H1 (cell line): ENCODE results near the gene EVI2B. TPM values are rescaled to one million over a fixed set of nuclear protein-coding genes. Genes with fewer than 3 reads are reported as not detected.
"Not testable (repeated sequence)": the region's sequence is repeated elsewhere in the genome, so short reads cannot be mapped to it uniquely, and the experiment has no call there.

Source experiments
- CTCF ChIA-PET: fragments of 300-600 bp; sonication (Branson Sonifier 250); formaldehyde crosslinking; loops from one replicate; lab custom pipeline; 2021; ENCODE audit not compliant: partially characterized antibody; lab: Charles Lee
- POLR2A ChIA-PET: fragments of 300-600 bp; sonication (Branson Sonifier 250); formaldehyde crosslinking; loops from one replicate; lab custom pipeline; 2021; ENCODE audit warnings: inconsistent platforms; ENCODE audit not compliant: partially characterized antibody; lab: Charles Lee
- DNase-seq, 2 experiments: peaks; one replicate each; pipeline versions ENCODE4 v3.0.0 to v3.0.0-alpha.2; 2010 to 2022; ENCODE audit warnings: low spot score in 2 of 2, low read depth in 1 of 2, mixed read lengths in 1 of 2
- FAIRE-seq: peaks from 2 replicates; lab custom pipeline; 2011; peaks lifted over from hg19 to GRCh38; lab: Jason Lieb, UNC
- H2AFZ ChIP-seq: 2 replicates; pipeline ENCODE4 v1.8.1; 2012; ENCODE audit warnings: low read length, inconsistent platforms
- H2AK5ac ChIP-seq: 2 replicates; pipeline ENCODE4 v1.6.1; 2013; ENCODE audit warnings: low read depth, low read length
- H2BK120ac ChIP-seq: replicated peaks from 2 replicates; pipeline ENCODE3; 2013; ENCODE audit warnings: low read depth, low read length, inconsistent platforms
- H2BK12ac ChIP-seq: 2 replicates; pipeline ENCODE4 v1.6.1; 2013; ENCODE audit warnings: low read depth, low read length
- H2BK15ac ChIP-seq: 2 replicates; pipeline ENCODE4 v1.6.1; 2013; ENCODE audit warnings: low read length
- H2BK20ac ChIP-seq: 2 replicates; pipeline ENCODE4 v1.6.1; 2013; ENCODE audit warnings: low read length
- H2BK5ac ChIP-seq: 2 replicates; pipeline ENCODE4 v1.6.1; 2013; ENCODE audit warnings: low read depth, low read length
- H3K14ac ChIP-seq: 2 replicates; pipeline ENCODE4 v1.6.1; 2013; ENCODE audit warnings: inconsistent platforms; ENCODE audit not compliant: insufficient read length
- H3K18ac ChIP-seq: 2 replicates; pipeline ENCODE4 v1.6.1; 2013; ENCODE audit warnings: low read length; ENCODE audit errors: extremely low read depth
- H3K23ac ChIP-seq: 2 replicates; pipeline ENCODE4 v1.6.1; 2013; ENCODE audit warnings: inconsistent platforms; ENCODE audit not compliant: insufficient read length
- H3K23me2 ChIP-seq: 2 replicates; pipeline ENCODE4 v1.6.1; 2013; ENCODE audit warnings: low read depth, low read length
- H3K27ac ChIP-seq: 2 replicates; pipeline ENCODE4 v1.6.1; 2011; ENCODE audit warnings: low read depth, low read length, inconsistent platforms
- H3K27me3 ChIP-seq, 4 experiments: replicated peaks in 1 of 4; 1 replicate in 1 of 4; 2 replicates in 3 of 4; pipeline versions ENCODE4 v1.6.1 to v1.8.1; 2011 to 2013; ENCODE audit warnings: low read length in 3 of 4, mild to moderate bottlenecking in 3 of 4, inconsistent platforms in 2 of 4, mixed read lengths in 2 of 4, moderate library complexity in 1 of 4; ENCODE audit not compliant: control insufficient read depth in 3 of 4, insufficient read depth in 3 of 4; ENCODE audit errors: extremely low read depth in 1 of 4
- H3K36me3 ChIP-seq, 4 experiments: 2 replicates each; pipeline versions ENCODE4 v1.6.1 to v1.8.1; 2011 to 2013; ENCODE audit warnings: mild to moderate bottlenecking in 4 of 4, low read length in 3 of 4, moderate library complexity in 2 of 4, control low read depth in 1 of 4, inconsistent platforms in 1 of 4; ENCODE audit not compliant: insufficient read depth in 4 of 4, control insufficient read depth in 2 of 4
- H3K4ac ChIP-seq: replicated peaks from 2 replicates; pipeline ENCODE3; 2013; ENCODE audit warnings: low read length, low read depth, mixed read lengths, inconsistent platforms; ENCODE audit not compliant: insufficient read length
- H3K4me1 ChIP-seq, 4 experiments: replicated peaks in 1 of 4; 1 replicate in 1 of 4; 2 replicates in 3 of 4; pipeline versions ENCODE4 v1.6.1 to v1.8.1; 2011 to 2013; ENCODE audit warnings: low read length in 3 of 4, inconsistent platforms in 2 of 4, mixed read lengths in 1 of 4; ENCODE audit not compliant: insufficient read depth in 4 of 4, control insufficient read depth in 3 of 4
- H3K4me2 ChIP-seq, 2 experiments: 2 replicates each; pipeline versions ENCODE4 v1.6.1 to v1.8.1; 2011 to 2013; ENCODE audit warnings: low read depth in 2 of 2, low read length in 2 of 2, control low read depth in 1 of 2, inconsistent platforms in 1 of 2, mild to moderate bottlenecking in 1 of 2; ENCODE audit not compliant: insufficient read depth in 1 of 2
- H3K4me3 ChIP-seq, 4 experiments: fragments of 200-600, 300-600 bp in 1 of 4; sonication (generic), shearing (Covaris generic), sonication (Bioruptor Twin) in 1 of 4; 2 replicates each; pipeline versions ENCODE4 v1.5.1 to v1.8.1; 2011 to 2016; ENCODE audit warnings: low read length in 4 of 4, low read depth in 3 of 4, control low read depth in 2 of 4, inconsistent platforms in 2 of 4, mild to moderate bottlenecking in 2 of 4, mixed read lengths in 1 of 4, moderate library complexity in 1 of 4; ENCODE audit not compliant: insufficient read depth in 2 of 4; ENCODE audit errors: extremely low read depth in 1 of 4
- H3K56ac ChIP-seq: replicated peaks from 2 replicates; pipeline ENCODE3; 2013; ENCODE audit warnings: low read depth, mild to moderate bottlenecking, mixed read lengths, low read length, inconsistent platforms; ENCODE audit not compliant: insufficient read length
- H3K79me1 ChIP-seq: 2 replicates; pipeline ENCODE4 v1.6.1; 2013; ENCODE audit warnings: low read depth, low read length, control low read depth
- H3K79me2 ChIP-seq, 2 experiments: 2 replicates each; pipeline versions ENCODE4 v1.6.1 to v1.8.1; 2012 to 2013; ENCODE audit warnings: low read length in 2 of 2, mild to moderate bottlenecking in 2 of 2, inconsistent platforms in 1 of 2; ENCODE audit not compliant: insufficient read depth in 2 of 2, control insufficient read depth in 1 of 2
- H3K9ac ChIP-seq, 4 experiments: replicated peaks in 1 of 4; 1 replicate in 1 of 4; 2 replicates in 3 of 4; pipeline versions ENCODE4 v1.6.1 to v1.8.1; 2011 to 2013; ENCODE audit warnings: low read depth in 3 of 4, low read length in 3 of 4, control low read depth in 2 of 4, mild to moderate bottlenecking in 2 of 4, moderate library complexity in 2 of 4, inconsistent platforms in 1 of 4; ENCODE audit errors: extremely low read depth in 1 of 4
- H3K9me3 ChIP-seq, 2 experiments: 2 replicates each; pipeline versions ENCODE4 v1.6.1 to v1.8.1; 2012 to 2013; ENCODE audit warnings: mild to moderate bottlenecking in 2 of 2, moderate library complexity in 2 of 2, control low read depth in 1 of 2, inconsistent platforms in 1 of 2, low read depth in 1 of 2, low read length in 1 of 2, mixed read lengths in 1 of 2; ENCODE audit not compliant: insufficient read depth in 2 of 2
- H4K20me1 ChIP-seq, 2 experiments: replicated peaks in 1 of 2; 2 replicates each; pipeline versions ENCODE3 to v1.8.1; 2011 to 2013; ENCODE audit warnings: inconsistent platforms in 2 of 2, low read length in 2 of 2, mild to moderate bottlenecking in 1 of 2; ENCODE audit not compliant: insufficient read depth in 2 of 2, control insufficient read depth in 1 of 2
- H4K5ac ChIP-seq: 2 replicates; pipeline ENCODE4 v1.6.1; 2013; ENCODE audit warnings: low read length, low read depth, mixed read lengths, inconsistent platforms; ENCODE audit not compliant: insufficient read length
- H4K8ac ChIP-seq: 2 replicates; pipeline ENCODE4 v1.8.0; 2013; ENCODE audit warnings: mild to moderate bottlenecking, moderate library complexity, low read length, inconsistent platforms; ENCODE audit not compliant: insufficient read depth; ENCODE audit errors: extremely low read depth
- H4K91ac ChIP-seq: replicated peaks from 2 replicates; pipeline ENCODE3; 2013; ENCODE audit warnings: low read length, mixed read lengths, inconsistent platforms; ENCODE audit not compliant: insufficient read length
- CTBP2 ChIP-seq: IDR thresholded peaks from 2 replicates; pipeline ENCODE4 v1.7.0; 2011; ENCODE audit warnings: borderline replicate concordance, mild to moderate bottlenecking, moderate library complexity, mixed read lengths, low read length; ENCODE audit not compliant: insufficient read depth, insufficient read length
- EGR1 ChIP-seq: IDR thresholded peaks from 2 replicates; pipeline ENCODE4 v1.6.1; 2011; ENCODE audit warnings: low read depth, low read length, borderline replicate concordance
- HDAC2 ChIP-seq, 2 experiments: fragments of 300-600 bp in 1 of 2; sonication (generic) in 1 of 2; IDR thresholded peaks; 2 replicates each; pipeline ENCODE4 v1.6.1; 2011 to 2012; ENCODE audit warnings: low read depth in 2 of 2, low read length in 2 of 2, mild to moderate bottlenecking in 2 of 2, moderate library complexity in 2 of 2, borderline replicate concordance in 1 of 2, inconsistent platforms in 1 of 2
- JUN ChIP-seq: IDR thresholded peaks from 2 replicates; pipeline ENCODE4 v1.6.1; 2011; ENCODE audit warnings: low read depth, mild to moderate bottlenecking, improper control_type of control experiment, low read length
- KDM4A ChIP-seq: IDR thresholded peaks from one replicate; pipeline ENCODE4 v1.7.1; 2012; ENCODE audit warnings: low read depth, mild to moderate bottlenecking, moderate library complexity, low read length, inconsistent platforms; ENCODE audit not compliant: severe bottlenecking
- POU5F1 ChIP-seq: IDR thresholded peaks from 2 replicates; pipeline ENCODE4 v1.6.1; 2011; ENCODE audit warnings: low read depth, mild to moderate bottlenecking, low read length, moderate library complexity
- YY1 ChIP-seq: IDR thresholded peaks from 2 replicates; pipeline ENCODE4 v1.6.1; 2011; ENCODE audit warnings: low read depth, mild to moderate bottlenecking, low read length
- WGBS, 2 experiments: shearing (Covaris generic) in 1 of 2; methylation state at CpG; one replicate each; pipeline versions ENCODE4 v1.1.6 to v1.1.7; 2013 to 2015; ENCODE audit warnings: low lambda C conversion rate in 2 of 2, mixed read lengths in 2 of 2, inconsistent platforms in 1 of 2, low coverage in 1 of 2, missing lambda C conversion rate in 1 of 2; ENCODE audit not compliant: insufficient replicate concordance in 2 of 2, insufficient coverage in 1 of 2, insufficient read length in 1 of 2; ENCODE audit errors: extremely low coverage in 1 of 2, missing lambda C conversion rate in 1 of 2; 5-methylcytosine and 5-hydroxymethylcytosine counted together
- polyA plus RNA-seq, 7 experiments: library from polyadenylated mRNA; depleted of rRNA in 3 of 7; stranded (reverse) in 5 of 7; unstranded in 2 of 7; fragments of >200 nt in 5 of 7; fragments of 200-250 nt in 2 of 7; gene quantifications; 1 replicate in 5 of 7; 2 replicates in 1 of 7; 4 replicates in 1 of 7; pipeline versions ENCODE4 v1.2.1 to v1.2.3, GENCODE V29; 2011 to 2013; ENCODE audit warnings: missing spikeins in 2 of 7, mixed read lengths in 2 of 7
- total RNA-seq: library from RNA; stranded (reverse); fragmentation: NEBNext Ultra II Directional; extraction: Animal tissue kit (Norgen Biotek cat#: 25700); gene quantifications from 2 replicates; pipeline ENCODE4 v1.2.1, GENCODE V29; 2021
- TF ChIP-seq, protein P1 (sequence below): IDR thresholded peaks from 2 replicates; pipeline ENCODE4 v1.6.1; 2011; ENCODE audit warnings: low read length, improper control_type of control experiment

The EVI2B gene
- total and polyA plus RNA-seq, 2 of the 8 experiments (the other 6 are each of a cell fraction or from before 2014, with no cell fraction given): not detected

DNA sequence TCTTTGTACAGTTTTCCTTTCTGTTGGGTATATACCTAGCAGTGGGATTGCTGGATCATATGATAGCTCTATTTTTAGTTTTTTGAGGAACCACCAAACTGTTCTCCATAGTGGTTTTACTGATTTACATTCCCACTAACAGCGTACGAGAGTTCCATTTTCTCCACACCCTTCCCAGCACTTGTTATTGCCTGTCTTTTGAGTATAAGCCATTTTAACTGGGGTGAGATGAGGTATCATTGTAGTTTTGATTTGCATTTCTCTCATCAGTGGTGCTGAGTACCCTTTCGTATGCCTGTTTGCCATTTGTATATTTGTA is 887 bp upstream of the EVI2B start (continued):
- no peak for TF ChIP-seq HDAC2 (IDR thresholded peaks at IDR 0.05; ENCODE audit: borderline replicate concordance in 1 of 2, low read depth in 2 of 2, low read length in 2 of 2)
- TF ChIP-seq EGR1: no peak
- no peak for TF ChIP-seq KDM4A
- no peak for TF ChIP-seq JUN
- TF ChIP-seq POU5F1: no peak
- TF ChIP-seq, protein P1, sequence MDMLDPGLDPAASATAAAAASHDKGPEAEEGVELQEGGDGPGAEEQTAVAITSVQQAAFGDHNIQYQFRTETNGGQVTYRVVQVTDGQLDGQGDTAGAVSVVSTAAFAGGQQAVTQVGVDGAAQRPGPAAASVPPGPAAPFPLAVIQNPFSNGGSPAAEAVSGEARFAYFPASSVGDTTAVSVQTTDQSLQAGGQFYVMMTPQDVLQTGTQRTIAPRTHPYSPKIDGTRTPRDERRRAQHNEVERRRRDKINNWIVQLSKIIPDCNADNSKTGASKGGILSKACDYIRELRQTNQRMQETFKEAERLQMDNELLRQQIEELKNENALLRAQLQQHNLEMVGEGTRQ: no peak
- no peak for TF ChIP-seq YY1
- no peak for TF ChIP-seq CTBP2
- TF ChIP-seq, all 59 proteins: peak for 0

DNA sequence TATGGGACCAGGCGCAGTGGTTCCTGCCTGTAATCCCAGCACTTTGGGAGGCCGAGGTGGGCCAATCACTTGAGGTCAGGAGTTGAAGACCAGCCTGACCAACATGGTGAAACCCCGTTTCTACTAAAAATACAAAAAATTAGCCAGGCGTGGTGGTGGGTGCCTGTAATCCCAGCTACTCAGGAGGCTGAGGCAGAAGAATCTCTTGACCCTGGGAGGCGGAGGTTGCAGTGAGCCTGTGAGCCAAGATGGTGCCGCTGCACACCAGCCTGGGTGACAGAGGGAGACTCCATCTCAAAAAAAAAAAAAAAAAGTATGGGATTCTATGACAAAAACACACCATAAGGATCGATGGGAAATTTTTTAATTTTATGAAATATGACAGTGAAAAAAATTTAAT is 1.6 kb downstream of the EVI2B start:
- FAIRE-seq, POLR2A ChIA-PET, H2AK5ac ChIP-seq, H4K20me1 ChIP-seq, H2BK12ac ChIP-seq, H3K4me3 ChIP-seq, H3K23ac ChIP-seq, DNase-seq, H3K36me3 ChIP-seq, H2BK120ac ChIP-seq, H4K91ac ChIP-seq, H3K18ac ChIP-seq, H3K14ac ChIP-seq, H3K4me1 ChIP-seq, H3K79me1 ChIP-seq, H3K4me2 ChIP-seq, H4K5ac ChIP-seq, H2BK15ac ChIP-seq, H3K23me2 ChIP-seq, H3K79me2 ChIP-seq, H3K9me3 ChIP-seq, H3K4ac ChIP-seq, H4K8ac ChIP-seq, H3K27ac ChIP-seq, H2BK20ac ChIP-seq, H3K9ac ChIP-seq, H2BK5ac ChIP-seq, H2AFZ ChIP-seq, H3K56ac ChIP-seq, H3K27me3 ChIP-seq: not testable (repeated sequence)
- WGBS, 2 experiments: 82% methylated on average over 7 of the region's 7 CpGs; no CpG with 5 or more reads in 1 of the 2 experiments
- CTCF ChIA-PET: interaction anchor here (1.1 kb wide), 1 partner anchor 46 kb away, joined by 3 read pairs; no protein-coding TSS in a partner anchor
